Gastrocnemius medialis (tissue), 4 donors: ENCODE results near the gene CELF4.

Experiments
- CTCF ChIP-seq, 5 experiments: fragments of 450-650 bp in 3 of 5; fragments of 200-600 bp in 2 of 5; sonication (generic) in 2 of 5; IDR thresholded peaks in 4 of 5; conservative IDR thresholded peaks in 1 of 5; 1 replicate in 4 of 5; 2 replicates in 1 of 5; pipeline ENCODE4 v1.5.1; 2016 to 2019; ENCODE audit warnings: antibody characterized with exemption in 5 of 5, mild to moderate bottlenecking in 3 of 5, moderate library complexity in 3 of 5
- POLR2A ChIP-seq, 2 donors: fragments of 450-650 bp; IDR thresholded peaks; one replicate each; pipeline ENCODE4 v1.6.1; 2017; ENCODE audit warnings: antibody characterized with exemption in 2 of 2, mild to moderate bottlenecking in 2 of 2, moderate library complexity in 2 of 2

- no peak for TF ChIP-seq POLR2A (IDR thresholded peaks at IDR 0.05)
- TF ChIP-seq CTCF (IDR thresholded peaks at IDR 0.05 in 4 of 5, conservative IDR thresholded peaks at IDR 0.05 in 1 of 5), result no peak
Measured at GRCh38 chr18:37355772-37356171, 209.8 kb downstream of the CELF4 start.
